GM12874 (cell line): ENCODE results near the gene ERCC2.

Experiments used
- CTCF ChIP-seq: IDR thresholded peaks from 2 replicates; pipeline ENCODE4 v1.5.1; 2011; ENCODE audit warnings: low read depth, mild to moderate bottlenecking, control low read depth, low read length, moderate library complexity; ENCODE audit not compliant: insufficient read depth

The ERCC2 gene

GRCh38 chr19:45358213-45358792 lies 12.1 kb downstream of the ERCC2 start:
- TF ChIP-seq CTCF: no peak

DNA sequence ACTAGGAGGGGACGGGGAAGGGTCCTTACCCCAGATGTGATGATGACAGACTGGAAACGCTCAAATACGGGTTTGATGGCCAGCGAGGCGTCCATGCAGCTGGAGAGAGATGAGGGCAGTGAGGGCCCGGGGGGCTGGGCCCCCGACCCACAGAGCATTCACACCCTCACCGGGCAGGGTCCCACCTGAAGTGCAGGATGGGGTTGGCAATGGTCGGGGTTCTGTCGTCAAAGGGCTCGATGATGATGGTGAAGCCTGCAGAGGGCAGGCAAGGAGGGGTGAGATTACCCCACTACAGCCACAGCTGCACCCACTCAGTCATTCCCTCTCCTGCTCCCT lies 13.0 kb downstream of the ERCC2 start:
- TF ChIP-seq CTCF: no peak

DNA sequence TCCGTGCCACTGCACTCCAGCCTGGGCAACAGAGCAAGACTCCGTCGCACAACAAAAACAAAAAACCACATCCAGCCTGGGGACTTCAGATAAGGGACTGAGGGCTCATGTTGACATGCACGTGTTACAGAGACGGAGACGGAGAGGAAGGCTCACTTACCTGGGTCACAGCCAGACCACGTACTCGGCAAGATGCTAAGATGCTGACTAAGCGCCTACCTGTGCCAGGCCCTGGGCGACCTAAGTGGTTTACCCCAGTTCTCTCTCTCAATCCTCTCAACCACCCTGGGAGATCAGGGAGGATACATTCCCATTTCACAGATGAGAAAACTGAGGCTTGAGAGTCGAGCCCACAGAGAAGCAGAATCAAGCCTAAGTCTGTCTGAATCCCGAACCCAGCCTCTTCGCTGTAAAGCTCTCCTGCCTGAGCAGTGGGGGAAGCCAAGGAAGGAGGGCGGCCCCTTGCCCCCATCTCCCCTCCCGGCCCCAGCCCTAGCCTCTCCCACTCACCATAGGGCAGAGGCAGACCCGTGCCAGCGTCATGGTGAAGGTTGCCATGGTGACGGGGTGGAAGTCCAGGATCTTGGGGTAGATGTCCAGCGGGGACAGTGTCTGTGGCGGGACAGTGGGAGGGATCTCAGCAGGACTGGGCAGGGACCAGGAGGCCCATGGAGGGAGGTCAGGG lies 13.5 kb downstream of the ERCC2 start:
- no peak for TF ChIP-seq CTCF

GRCh38 chr19:45355910-45356309 lies 14.5 kb downstream of the ERCC2 start:
- TF ChIP-seq CTCF: no peak

DNA sequence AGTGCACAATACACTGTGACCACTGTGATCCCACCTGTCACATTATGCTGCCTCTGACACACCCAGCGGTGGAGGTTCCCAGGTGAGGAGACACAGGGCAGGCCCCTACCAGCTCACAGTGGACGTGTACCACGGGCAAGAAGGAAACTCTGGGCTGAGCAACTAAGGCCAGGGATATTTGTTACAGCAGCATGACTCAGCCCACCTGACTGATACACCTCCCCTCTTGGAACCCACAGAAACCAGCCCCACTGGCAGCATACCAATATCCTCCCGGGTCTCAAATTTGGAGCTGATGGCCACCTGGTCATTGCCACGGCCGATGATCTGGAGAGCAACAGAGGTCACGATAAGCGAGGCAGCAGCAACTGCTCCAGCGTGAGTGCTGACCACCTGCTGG lies 15.0 kb downstream of the ERCC2 start:
- no peak for TF ChIP-seq CTCF

GRCh38 chr19:45354241-45354842 lies 16.0 kb downstream of the ERCC2 start:
- TF ChIP-seq CTCF: no peak

DNA sequence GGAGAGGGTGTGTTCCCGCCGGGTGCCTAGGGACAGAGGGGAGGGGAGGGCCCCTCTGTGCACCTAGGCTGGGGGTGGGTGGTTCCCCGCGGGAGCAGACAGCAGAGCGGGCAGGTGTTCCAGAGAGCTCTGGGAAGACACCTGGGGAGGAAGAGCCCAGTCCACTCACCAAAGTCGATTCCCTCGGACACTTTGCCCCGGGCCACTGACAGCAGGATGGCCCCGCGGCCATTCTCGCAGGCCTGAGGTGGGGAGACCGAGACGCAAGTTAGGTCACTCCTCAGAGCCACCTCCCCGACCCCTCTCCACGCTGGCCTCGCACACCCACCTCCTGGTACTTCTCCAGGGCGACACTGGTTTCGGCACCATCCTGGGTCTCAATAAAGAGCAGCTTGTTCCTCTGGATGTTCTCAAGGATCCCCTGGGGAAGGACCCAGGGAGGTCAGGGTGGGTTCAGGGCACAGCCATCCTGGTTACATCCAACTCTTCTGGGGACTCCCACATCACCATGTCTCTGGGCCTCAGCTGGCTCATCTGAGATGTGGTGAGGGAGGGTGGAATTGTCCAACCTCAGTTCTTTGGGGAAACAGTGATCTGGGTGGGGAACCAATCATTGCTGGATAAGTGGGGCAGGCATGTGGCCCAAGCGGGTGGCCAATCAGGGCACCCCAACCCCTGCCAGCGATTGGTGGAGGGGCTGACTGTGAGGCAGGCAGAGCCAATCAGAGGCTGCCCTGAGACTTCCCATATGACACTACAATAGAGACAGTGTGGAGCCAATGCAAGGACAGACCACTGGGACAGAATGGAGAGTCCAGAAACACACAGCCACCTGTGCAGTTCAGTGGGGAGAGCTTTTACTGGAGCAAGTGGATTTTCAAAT lies 17.2 kb downstream of the ERCC2 start:
- no peak for TF ChIP-seq CTCF
